Choroid plexus epithelial cell (primary cell): Measurements from ENCODE around the gene MUC5B.

Source experiments
- DNase-seq: peaks from one replicate; pipeline ENCODE4 v3.0.0-alpha.2; 2010; ENCODE audit warnings: low read depth
- H3K4me3 ChIP-seq: 2 replicates; pipeline ENCODE4 v1.5.1; 2011; ENCODE audit warnings: low read depth, mild to moderate bottlenecking, control low read depth, low read length, moderate library complexity
- TF ChIP-seq, protein P1 (sequence below): conservative IDR thresholded peaks from 2 replicates; pipeline ENCODE4 v1.5.1; 2011; ENCODE audit warnings: low read depth, mild to moderate bottlenecking, control low read depth, inconsistent platforms, low read length, moderate library complexity

The MUC5B gene

DNA sequence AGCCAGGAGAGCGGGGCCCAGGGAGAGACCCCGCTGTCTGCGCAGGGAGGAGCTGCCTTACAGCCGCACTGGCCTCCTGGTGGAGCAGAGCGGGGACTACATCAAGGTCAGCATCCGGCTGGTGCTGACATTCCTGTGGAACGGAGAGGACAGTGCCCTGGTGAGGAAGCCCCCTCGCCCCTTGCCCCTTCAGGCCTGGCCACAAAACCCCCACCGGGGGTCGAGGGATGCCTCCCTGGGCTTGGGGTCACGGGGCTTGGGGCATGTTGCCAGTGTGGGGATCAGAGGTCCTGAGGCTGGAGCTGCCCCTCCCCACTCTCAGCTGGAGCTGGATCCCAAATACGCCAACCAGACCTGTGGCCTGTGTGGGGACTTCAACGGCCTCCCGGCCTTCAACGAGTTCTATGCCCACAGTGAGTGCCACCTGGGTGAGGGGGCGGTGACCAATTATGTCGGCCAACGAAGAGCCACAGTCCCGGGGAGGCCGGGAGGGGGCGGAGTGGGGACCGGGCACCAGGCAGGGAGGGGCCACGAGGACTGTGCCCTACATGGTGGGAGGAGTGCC, 4.2 kb downstream of the MUC5B start:
- peak; percentile 34 for DNase-seq
- TF ChIP-seq, protein P1, sequence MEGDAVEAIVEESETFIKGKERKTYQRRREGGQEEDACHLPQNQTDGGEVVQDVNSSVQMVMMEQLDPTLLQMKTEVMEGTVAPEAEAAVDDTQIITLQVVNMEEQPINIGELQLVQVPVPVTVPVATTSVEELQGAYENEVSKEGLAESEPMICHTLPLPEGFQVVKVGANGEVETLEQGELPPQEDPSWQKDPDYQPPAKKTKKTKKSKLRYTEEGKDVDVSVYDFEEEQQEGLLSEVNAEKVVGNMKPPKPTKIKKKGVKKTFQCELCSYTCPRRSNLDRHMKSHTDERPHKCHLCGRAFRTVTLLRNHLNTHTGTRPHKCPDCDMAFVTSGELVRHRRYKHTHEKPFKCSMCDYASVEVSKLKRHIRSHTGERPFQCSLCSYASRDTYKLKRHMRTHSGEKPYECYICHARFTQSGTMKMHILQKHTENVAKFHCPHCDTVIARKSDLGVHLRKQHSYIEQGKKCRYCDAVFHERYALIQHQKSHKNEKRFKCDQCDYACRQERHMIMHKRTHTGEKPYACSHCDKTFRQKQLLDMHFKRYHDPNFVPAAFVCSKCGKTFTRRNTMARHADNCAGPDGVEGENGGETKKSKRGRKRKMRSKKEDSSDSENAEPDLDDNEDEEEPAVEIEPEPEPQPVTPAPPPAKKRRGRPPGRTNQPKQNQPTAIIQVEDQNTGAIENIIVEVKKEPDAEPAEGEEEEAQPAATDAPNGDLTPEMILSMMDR: peak; percentile 59
- no peak overlapping the region for H3K4me3 ChIP-seq

DNA sequence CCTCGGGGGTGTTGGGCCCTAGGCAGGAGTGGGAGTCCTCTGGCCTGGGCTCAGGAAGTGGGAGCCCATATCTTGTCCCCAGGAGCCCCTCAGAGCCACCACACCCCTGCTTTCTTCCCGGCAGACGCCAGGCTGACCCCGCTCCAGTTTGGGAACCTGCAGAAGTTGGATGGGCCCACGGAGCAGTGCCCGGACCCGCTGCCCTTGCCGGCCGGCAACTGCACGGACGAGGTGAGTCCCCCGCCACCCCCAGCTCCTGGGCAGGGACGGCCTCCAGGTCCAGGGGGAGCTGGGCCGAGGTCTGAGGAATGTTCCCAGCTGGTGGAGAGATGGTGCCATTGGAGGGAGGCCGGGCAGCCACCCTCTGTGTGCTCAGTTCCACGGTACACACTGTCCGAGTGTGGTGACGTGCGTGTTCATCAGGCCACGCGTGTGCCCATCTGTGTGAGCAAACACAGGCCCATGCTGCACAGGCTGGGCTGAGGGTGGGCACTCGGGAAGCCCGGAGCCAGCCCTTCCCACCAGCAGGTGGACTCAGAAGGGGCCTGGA, 4.8 kb downstream of the MUC5B start:
- DNase-seq: no peak
- no peak overlapping the region for H3K4me3 ChIP-seq
- TF ChIP-seq, protein P1: no peak

DNA sequence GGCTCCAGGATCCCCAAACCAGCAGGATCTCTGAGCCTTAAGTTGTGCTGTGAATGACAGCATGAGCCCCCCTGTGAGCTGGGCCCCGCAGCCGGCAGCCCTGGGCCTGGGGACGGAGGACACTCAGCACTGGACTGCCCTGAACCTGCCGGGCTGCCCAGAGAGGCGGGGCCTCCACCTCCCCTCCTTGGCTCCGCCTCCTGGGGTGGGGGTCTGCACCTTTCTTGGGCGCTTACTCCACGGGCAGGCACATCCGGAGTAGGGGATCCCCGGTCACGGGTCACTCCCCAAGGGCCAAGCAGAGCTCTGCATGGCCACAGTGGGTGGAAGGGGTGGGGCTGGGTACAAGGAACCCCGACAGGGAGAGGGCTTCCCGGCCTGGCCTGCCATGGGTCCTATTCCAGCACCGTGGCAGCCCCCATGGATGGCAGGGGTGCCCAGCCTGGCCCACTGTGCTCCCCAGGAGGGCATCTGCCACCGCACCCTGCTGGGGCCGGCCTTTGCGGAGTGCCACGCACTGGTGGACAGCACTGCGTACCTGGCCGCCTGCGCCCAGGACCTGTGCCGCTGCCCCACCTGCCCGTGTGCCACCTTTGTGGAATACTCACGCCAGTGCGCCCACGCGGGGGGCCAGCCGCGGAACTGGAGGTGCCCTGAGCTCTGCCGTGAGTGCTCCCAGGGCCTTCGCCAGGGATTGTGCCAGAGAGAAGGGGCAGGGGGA, 5.4 kb downstream of the MUC5B start:
- DNase-seq: no peak
- TF ChIP-seq, protein P1: no peak
- no peak overlapping the region for H3K4me3 ChIP-seq

DNA sequence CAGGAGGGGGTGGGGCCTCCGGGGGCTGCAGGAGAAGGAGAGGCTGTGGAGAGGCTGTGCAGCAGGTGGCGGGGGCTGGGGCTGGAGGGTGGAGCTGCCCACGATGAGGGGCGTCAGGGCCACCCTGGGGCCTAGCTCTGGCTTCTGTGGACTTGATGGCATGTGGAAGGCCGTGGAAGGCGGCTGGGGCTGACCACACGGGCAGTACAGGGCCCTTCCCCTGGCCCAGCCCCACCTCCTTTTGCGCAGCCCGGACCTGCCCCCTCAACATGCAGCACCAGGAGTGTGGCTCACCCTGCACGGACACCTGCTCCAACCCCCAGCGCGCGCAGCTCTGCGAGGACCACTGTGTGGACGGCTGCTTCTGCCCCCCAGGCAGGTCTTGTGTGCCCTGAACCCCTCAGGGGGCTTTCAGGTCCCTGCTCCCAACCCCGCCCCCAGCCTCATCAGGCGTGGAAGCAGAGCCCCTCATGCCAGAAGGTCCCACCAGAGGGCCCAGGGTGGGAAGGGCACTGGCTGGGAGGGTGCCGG, 6.1 kb downstream of the MUC5B start:
- no peak for DNase-seq
- TF ChIP-seq, protein P1: no peak
- H3K4me3 ChIP-seq: no peak overlapping the region

GRCh38 chr11:1229471-1230120, 6.7 kb downstream of the MUC5B start:
- no peak overlapping the region for H3K4me3 ChIP-seq
- TF ChIP-seq, protein P1: no peak
- DNase-seq: no peak

DNA sequence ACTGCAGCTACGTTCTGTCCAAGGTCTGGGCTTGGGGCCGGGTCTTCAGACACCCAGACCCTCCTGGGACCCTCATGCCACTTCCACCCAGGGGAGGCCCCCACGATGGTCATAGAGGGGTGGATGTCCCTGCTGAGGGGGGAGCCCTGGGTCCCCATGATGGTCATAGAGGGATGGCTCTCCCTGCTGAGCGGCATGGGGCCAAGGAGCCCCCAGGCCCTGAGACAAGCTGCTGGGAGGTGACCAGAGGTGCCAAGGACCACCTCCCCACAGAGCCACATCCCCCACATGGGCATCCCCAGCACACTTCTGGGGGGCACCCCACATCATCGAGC, 7.2 kb downstream of the MUC5B start:
- TF ChIP-seq, protein P1: no peak
- no peak overlapping the region for H3K4me3 ChIP-seq

More for the DNA sequence above, 7.2 kb downstream of the MUC5B start:
- DNase-seq: no peak
